HG03354 (cell line): Measurements from ENCODE around the gene CYB561D1.

Source experiments
- ATAC-seq: cut with Tn5 transposase; IDR thresholded peaks from one replicate; pipeline ENCODE4 v1.9.1; 2021; ENCODE audit warnings: mild to moderate bottlenecking; ENCODE audit not compliant: unreplicated experiment, poor library complexity, severe bottlenecking

CYB561D1 gene

DNA sequence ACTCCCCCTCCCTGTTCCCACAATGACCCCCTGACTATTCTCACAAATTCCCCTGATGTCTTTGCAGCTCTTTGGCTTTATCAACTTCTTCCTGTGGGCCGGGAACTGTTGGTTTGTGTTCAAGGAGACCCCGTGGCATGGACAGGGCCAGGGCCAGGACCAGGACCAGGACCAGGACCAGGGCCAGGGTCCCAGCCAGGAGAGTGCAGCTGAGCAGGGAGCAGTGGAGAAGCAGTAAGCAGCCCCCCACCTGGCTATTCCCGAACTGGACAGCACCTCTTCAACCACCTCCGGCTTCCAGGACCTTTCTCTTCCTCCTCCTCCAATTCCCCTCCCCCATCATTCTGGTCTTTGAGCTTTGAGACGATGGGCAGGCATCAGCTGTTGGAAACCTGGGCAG, 14.6 kb upstream of the CYB561D1 start:
- ATAC-seq: no peak

DNA sequence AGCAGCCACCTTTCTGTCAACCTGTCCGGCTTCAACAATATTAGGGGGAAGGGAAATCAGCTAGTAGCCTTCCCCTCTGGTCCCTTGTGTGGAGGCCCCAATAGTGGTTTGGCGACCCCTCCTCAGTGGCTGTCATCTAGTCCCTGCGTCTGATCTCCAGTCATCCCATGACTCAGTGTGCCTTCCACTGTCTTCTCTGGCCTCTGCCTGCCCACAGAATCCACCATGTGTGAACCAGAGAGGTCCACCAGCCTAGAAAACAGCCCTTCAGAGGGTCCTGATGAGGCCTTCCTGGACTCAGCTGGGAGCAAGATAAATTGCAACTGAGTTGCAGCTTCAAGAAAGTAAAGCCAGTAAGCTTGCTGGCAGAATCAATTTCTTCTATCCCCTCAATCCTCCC, 14.0 kb upstream of the CYB561D1 start:
- ATAC-seq: no peak

DNA sequence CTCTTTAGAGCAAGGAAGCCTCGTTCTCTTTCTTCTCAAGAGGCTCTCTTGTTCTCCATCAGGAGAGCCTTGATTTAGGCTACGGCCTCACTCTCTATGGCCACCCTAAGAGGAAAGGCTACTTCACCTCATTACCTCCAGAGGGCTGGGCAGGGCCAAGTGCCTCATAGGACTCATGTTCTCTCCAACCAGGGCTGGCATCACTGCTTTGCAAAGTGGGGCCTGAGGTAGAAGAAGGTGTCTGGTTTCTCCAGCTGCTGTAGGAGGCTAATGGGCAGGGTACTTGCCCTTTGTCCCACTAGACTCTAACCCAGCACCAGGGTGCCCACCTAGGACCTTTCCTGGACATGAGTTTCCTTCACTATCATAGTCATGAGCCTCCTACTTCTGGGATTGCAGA, 12.2 kb upstream of the CYB561D1 start:
- no peak for ATAC-seq

DNA sequence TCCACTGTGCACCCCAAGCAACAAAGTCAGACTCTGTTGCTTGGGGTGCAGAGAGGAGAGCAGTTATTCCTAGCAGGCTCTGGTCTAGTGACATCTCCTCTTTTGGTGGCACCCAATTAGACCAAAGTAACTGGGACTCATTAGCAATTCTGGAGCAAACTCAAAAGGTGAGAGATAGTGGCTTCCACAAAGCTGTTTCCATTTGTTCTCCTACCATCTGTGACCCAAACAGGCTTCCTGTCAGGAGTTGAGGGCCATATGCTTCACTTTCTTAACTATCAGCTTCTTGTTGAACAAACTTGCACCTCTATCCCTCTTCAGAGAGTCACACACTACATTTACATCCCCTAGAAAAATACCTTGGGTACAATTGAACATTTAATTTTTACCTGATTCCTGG, 11.7 kb upstream of the CYB561D1 start:
- ATAC-seq: no peak

DNA sequence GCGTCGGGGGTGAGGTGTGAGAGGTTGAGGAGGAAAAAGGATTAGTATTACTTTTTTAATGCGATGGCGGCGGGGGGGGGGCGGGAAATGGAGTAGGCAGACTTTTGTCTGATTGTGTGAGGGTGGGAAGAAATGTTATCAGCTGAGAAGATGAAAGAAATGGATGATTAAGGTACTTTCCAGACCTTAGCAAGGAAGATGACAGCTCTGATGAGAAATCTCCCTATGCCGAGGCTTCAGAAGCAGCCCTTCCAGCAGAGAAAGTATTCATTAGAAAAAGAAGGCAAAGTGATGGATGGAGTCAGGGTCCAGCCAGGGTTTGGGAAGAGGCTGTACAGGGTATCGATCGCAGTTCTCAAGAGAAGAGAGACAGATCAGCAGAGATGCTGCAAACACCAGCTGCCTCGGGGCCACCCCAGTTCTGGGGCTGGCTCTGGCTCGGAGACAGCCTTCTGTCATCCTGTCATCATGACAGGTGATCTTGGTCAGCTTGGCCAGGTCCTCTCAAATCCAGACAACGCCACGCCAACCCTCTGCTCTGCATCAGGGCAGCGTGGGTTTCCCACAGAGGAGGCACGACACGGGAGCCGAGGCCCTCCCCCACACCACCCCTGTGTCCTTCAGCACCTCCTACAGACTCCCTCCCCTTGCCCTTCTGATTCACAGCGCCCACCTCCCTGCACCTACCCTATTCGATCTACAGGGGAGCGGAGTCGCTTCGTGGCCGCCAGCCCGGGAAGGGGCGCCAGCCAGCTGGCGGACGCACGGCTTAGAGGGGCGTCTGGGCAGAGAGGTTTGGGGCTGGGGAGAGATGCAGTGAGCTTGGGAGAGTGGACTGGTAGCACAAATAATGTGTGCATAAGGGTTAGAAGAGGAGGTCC, 10.9 kb upstream of the CYB561D1 start:
- peak; percentile 33 for ATAC-seq

DNA sequence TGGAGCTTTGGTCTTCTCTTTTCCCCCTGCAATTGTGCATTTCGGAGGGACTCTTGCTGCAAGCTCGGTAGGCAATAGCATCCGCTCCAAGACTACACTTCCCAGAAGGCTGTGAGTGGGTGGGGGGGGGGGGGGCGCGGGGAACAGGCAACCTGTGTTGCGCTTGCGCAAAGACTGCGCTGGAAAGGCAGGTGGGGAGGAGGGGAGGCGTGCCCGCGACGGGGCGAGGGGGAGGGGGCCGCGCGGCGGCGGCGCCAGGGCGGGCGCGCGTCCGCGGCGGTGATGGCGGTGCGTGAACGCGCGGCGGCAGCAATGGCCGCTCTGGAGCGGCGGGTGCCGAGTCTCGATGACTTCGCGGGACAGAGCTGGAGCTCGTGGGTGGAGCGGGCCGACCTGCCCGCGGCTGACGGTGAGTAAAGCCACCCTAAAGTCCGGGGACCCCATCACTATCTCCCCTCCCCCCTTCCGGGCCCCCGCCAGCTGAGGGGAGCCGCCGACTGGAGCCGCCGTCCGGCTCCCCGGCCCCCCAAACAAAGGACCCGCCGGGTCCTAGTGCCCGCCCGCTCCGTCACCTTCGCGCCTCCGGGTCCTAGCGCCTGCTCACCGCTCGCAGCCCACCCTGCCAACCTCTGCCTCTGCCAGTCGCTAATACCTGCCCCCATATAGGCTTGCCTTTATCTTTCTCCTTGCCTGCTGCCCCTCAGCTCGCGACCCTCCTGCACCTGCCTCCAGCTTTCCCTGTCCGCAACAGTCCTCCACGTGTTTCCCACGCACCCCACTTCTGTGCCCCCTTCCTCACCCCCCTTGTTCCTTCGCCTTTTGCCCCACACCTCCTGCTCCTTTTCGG, 10.0 kb upstream of the CYB561D1 start, which contains the start of gene ATXN7L2:
Gene ATXN7L2 (plus strand): TSS at position 234 of the 847 bp plus-strand sequence. CDS start 49 bp downstream, at position 283.
- ATAC-seq: peak; percentile 87

DNA sequence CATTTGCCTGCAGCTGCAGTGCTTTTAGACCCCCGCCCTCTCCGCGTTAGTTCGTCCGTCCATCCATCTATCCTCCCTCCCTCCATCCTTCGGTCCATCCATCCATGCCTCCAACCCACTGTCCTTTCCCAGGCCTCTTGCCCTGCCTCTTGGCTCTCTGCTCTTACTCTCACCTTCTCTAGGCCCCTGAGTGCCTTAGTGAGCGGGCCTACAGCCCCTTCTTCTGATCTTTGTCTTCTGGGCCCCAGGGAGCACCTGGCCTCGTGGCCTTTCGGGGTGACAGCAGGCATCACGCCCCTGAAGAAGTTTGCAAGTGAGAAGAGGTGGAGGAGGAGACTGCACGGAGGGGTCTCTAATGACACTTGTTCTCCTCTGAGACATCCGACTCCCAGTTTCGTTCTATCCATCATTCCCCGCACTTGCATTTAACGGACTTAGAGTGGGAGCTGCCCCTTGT, 9.3 kb upstream of the CYB561D1 start:
- ATAC-seq: no peak

DNA sequence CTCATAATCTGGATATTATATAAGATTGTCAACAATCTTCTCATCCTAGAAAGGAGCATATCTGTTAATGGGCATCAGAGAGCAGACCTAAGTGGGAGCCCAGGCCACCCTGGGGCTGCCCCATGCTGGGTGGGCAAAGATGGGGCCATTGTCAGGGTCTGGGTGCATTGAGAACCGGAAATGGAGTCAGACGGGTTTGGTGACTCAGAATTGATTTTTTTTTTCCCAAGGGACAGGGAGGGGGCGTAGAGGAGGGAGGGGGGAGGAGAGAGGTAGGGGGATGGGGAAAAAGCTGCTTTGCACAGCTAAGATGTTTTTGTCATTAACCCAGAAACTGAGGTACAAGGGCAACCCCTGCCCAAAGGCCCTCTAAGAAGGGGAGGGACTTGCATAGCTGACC, 8.9 kb upstream of the CYB561D1 start:
- ATAC-seq: no peak

DNA sequence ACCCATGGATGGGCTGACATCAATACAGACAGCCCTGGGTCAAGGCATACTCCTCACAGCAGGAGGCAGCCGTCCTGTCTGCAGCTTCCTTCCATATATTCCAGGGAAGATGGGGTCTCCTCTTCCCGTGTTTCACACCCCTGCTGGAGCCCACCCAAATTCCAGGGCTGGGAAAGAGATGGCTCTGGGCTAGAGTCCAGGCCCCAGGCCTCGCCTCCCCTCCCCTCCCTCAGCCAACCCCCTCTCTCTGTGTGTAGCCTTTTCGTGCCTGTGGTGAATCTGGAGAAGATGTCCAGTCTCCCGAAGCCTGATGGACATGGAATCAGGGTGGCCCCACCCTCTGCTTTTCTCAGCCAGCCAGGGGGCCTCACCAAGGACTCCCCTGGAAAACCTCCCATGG, 6.6 kb upstream of the CYB561D1 start:
- ATAC-seq: no peak

DNA sequence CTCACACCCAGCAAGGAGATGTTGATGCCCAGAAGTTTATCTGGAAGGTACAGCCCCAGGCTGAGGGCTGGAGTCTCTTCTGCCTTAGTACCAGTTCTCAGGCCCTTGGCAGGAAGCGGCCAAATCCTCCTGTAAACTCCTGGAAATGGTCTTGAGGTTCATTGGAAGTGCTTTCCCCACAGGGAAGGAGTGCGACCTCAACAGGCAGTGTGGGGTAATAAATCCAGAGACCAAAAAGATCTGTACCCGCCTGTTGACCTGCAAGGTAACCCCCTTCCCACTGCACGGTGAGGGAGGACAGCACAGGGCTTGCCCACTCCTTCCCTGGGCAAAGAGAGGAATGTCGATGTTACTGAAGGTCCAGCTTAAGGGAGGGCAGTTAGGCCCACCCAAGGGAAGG, 5.7 kb upstream of the CYB561D1 start:
- ATAC-seq: no peak

DNA sequence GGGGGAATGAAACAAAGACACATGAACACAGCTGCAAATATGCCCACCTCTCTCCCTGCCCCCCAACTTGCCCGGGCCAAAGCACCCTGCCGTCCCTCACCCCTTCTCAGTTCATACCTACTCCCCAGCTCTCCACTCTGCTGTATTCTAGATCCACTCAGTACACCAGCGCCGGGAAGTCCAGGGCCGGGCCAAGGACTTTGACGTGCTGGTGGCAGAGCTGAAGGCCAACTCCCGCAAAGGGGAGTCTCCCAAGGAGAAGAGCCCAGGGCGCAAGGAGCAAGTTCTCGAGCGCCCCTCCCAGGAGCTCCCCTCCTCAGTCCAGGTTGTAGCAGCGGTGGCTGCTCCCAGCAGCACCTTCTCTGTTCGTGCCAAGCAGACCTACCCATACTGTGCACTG, 5.2 kb upstream of the CYB561D1 start:
- ATAC-seq: no peak

DNA sequence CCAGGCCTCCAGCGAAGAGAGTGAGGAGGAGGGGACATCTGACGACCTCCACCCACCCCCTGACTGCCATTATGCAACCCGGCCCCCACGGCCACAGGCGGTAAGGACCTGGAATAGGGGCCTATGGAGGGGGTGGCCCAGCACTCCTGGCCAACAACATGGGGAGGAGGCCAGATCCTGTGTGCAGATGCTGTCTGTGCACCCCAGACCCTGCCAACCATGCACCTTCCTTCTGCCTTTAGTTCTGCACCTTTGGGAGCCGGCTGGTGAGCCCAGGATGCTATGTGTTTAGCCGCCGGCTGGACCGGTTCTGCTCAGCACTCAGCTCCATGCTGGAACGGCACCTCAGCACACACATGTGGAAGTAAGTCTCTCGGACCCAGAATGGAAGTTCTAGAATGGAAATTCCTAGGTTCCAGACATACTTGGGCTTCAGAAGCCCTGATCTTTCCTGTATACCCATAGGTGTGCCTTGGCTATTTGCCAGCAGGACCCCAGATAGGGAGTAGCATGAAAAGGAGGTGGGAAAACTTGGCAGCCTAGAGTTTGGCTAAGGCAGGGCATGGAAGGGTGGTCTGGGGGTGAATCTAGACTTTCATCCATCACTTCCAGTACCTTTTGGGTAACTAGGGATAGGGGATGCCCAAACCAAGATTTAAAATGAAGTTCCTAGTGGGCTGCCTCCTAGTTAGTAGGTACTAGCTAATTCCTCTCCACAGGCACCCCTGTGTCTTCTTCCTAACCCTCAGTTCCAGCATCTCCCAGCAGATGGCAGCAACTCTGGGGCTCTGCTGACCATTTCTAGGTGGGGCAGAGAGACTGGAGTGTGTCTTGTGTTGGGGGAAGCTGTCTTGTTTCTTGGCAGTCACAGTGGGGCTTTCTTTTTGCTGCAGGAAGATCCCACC, 3.6 kb upstream of the CYB561D1 start:
- ATAC-seq: peak; percentile 38

DNA sequence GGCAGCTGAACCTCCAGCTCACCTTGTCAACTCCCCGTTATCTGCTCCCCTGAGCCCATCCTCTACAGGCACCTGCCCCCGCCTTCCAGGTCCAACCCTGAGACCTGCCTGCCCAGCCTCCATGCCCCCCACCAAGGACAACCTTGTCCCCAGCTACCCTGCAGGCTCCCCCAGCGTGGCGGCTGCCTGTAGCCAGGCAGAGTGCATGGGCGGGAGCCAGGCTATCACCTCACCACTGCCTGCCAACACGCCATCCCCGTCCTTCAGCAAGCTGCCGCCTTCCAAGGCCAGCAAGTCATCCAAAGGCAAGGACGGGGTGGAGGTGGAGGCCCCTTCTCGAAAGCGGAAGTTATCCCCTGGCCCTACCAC, 3.0 kb upstream of the CYB561D1 start:
- ATAC-seq: no peak

DNA sequence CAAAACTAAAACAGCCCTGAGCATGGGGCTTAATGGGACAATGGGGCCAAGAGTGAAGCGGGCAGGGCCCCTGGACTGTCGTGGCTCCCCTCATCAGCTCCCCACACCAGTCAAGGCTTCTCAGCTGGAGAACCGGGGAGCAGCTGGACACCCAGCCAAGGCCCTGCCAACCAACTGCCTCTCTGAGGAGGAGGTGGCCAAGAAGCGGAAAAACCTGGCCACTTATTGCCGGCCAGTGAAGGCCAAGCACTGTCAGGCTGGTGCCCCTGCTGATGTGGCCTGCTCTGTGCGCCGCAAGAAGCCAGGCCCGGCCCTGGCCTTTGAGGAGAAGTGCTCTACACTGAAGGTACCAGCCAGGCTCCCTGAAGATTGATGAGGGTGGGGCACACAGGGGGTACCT, 2.5 kb upstream of the CYB561D1 start:
- no peak for ATAC-seq

DNA sequence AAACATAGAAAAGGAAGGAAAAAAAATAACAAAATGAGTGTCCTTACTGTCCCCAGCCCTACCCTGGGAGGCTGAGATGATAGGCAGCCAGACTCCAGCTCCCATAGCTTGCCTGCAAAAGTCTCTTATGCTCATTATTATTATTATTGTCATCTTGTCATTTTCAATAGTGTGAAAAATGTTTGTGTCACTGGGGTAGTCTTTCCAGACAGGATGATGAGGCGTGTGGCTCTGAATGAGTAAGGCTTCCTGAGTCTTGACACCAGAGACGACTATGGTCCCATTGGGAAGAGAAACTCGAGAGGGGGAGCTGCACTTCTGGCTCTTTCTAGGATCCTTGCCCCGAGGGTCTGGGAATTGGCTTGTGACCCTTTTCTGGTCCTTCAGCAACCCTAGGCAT, 1.1 kb upstream of the CYB561D1 start:
- no peak for ATAC-seq

DNA sequence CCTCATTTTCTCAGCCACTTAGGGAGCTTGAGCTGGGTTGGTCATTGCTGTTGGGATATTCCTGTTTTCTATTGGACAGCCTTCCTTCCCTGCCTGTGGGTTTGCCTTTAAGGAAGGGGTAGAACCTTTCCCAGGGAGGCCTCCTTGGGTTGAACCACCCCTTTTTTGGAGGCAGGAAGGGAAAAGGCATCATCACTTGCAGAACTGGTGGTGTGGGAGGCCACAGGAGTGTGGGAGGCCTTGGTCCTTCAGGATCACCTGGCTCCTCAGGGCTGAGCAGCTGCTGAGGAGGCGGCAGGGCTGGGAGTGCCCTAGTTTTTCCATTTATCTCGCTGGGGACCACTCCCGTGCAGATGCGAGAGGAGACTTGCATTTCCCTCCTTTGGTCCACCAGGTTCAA, 667 bp upstream of the CYB561D1 start:
- ATAC-seq: no peak

DNA sequence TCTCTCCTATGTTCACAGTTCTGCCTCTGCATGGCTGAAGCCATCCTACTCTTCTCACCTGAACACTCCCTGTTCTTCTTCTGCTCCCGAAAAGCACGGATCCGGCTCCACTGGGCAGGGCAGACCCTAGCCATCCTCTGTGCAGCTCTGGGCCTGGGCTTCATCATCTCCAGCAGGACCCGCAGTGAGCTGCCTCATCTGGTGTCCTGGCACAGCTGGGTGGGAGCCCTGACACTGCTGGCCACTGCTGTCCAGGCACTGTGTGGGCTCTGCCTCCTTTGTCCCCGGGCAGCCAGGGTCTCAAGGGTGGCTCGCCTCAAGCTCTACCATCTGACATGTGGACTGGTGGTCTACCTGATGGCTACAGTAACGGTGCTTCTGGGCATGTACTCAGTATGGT, 1.8 kb downstream of the CYB561D1 start:
- no peak for ATAC-seq

DNA sequence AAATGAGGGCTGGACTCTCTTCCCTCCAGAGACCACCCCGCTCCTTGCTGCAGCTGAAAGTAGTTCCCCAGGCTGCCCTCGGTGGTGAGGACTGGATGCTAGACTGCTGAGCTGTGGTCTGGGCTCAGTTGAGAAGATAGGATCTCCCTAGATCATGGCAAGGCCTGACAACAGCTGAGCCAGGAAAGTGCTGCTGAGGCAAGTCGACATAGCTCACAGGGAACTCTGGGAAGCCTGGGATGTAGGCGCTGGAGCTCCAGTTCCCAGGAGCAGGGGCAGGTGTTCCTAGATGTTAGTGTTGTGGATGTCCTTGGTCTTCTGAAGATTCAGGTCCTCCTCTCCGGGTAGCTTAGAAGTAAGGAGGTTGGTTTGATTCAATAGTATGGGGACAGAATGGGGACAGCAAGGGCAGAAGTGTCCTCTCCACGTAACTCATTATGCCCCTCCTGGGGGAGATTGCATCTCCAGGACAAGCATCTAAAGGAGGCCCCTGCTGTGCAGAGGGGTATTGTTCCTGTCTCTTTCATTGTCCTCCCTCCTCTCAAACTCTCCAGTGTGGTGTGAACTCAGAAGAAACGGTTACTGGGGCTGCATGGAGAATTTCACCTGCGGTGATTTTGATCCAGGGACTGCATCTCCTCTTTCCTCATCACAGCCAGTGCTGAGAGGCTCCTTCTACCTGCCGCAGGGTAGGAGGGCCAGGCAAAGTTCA, 3.7 kb downstream of the CYB561D1 start:
- no peak for ATAC-seq

DNA sequence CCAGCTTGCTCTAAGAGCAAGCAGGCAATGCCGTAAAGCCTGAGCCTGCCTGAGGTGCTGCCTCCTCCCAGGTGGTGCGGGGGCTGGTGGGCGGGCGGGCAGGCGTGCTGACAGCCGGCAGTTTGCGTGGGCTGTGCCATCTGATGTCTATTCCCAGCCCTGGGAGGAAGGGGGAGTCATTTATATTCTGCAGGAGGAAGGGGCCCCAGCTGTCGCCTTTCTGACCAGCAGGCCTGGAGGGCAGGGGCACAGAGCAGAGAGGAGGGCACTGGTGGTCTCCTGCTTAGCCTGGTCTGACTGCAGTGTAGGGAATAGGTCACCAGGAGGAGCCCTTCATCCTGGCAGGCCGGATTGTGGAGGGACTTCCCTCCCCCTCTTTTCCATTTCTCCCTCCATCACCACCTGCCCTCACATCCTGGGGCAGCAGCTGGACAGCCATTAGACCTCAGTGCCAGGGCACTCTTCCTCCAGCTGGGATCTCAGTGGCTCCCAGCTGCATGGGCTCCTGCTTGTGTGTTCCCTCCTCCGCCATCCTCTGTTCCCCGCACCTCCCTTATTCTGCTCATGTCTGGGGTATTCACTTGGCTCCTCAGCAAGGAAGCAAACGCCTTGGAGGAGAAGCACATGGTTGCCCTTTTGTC, 4.4 kb downstream of the CYB561D1 start:
- no peak for ATAC-seq
